Naive thymus-derived CD4-positive, alpha-beta T cell (primary cell): Measurements from ENCODE around the gene TCF7L2. TPM values are rescaled to one million over a fixed set of nuclear protein-coding genes. Genes with fewer than 3 reads are reported as not detected.

Experiments
- ATAC-seq: fragments of 150-1000 bp; cut with Tn5 transposase; 2 replicates; pipeline ENCODE4 v1.10.0; 2021; ENCODE audit warnings: mild to moderate bottlenecking, moderate library complexity
- CTCF ChIA-PET: fragments of 350-600 bp; sonication (Branson Sonifier 250); formaldehyde crosslinking; loops from one replicate; lab custom pipeline; 2021; ENCODE audit warnings: antibody characterized with exemption; lab: Charles Lee
- POLR2A ChIA-PET: fragments of 350-600 bp; sonication (Branson Sonifier 250); formaldehyde crosslinking; loops from one replicate; lab custom pipeline; 2021; ENCODE audit warnings: antibody characterized with exemption, inconsistent platforms; lab: Charles Lee
- DNase-seq, 9 donors: peaks; one replicate each; pipeline versions ENCODE4 v3.0.0 to v3.0.0-alpha.2; 2020 to 2022; ENCODE audit warnings: mixed read lengths in 1 of 9
- H3K27ac ChIP-seq: one replicate; pipeline ENCODE4 v1.7.0; 2013; ENCODE audit warnings: mild to moderate bottlenecking, low read depth, low read length, moderate library complexity
- H3K27me3 ChIP-seq, 2 donors: one replicate each; pipeline ENCODE4 v1.7.0; 2013; ENCODE audit warnings: low read length in 2 of 2, mild to moderate bottlenecking in 2 of 2, moderate library complexity in 2 of 2; ENCODE audit not compliant: control insufficient read depth in 2 of 2, insufficient read depth in 2 of 2
- H3K36me3 ChIP-seq, 3 experiments: 1 replicate in 2 of 3; 2 replicates in 1 of 3; pipeline ENCODE4 v1.7.0; 2013; ENCODE audit warnings: low read length in 3 of 3, mild to moderate bottlenecking in 3 of 3, moderate library complexity in 1 of 3; ENCODE audit not compliant: insufficient read depth in 3 of 3, control insufficient read depth in 2 of 3
- H3K4me1 ChIP-seq, 2 donors: one replicate each; pipeline ENCODE4 v1.7.0; 2013; ENCODE audit warnings: low read length in 2 of 2, mild to moderate bottlenecking in 2 of 2, moderate library complexity in 1 of 2; ENCODE audit not compliant: control insufficient read depth in 2 of 2, insufficient read depth in 2 of 2
- H3K4me3 ChIP-seq: 2 replicates; pipeline ENCODE4 v1.7.0; 2013; ENCODE audit warnings: mild to moderate bottlenecking, low read length
- H3K9me3 ChIP-seq, 3 experiments: 1 replicate in 2 of 3; 2 replicates in 1 of 3; pipeline ENCODE4 v1.7.0; 2013; ENCODE audit warnings: low read length in 3 of 3; ENCODE audit not compliant: control insufficient read depth in 2 of 3
- H3K27ac Mint-ChIP-seq, 9 donors: one replicate each; pipeline ENCODE4 v1.8.0; 2020 to 2022; ENCODE audit warnings: mixed read lengths in 9 of 9, mild to moderate bottlenecking in 8 of 9, moderate library complexity in 5 of 9, inconsistent platforms in 2 of 9
- H3K27me3 Mint-ChIP-seq, 5 donors: one replicate each; pipeline ENCODE4 v1.8.0; 2021 to 2022; ENCODE audit warnings: mixed read lengths in 5 of 5, mild to moderate bottlenecking in 1 of 5
- H3K36me3 Mint-ChIP-seq, 5 donors: one replicate each; pipeline ENCODE4 v1.8.0; 2020 to 2022; ENCODE audit warnings: mixed read lengths in 5 of 5, mild to moderate bottlenecking in 3 of 5, inconsistent platforms in 1 of 5
- H3K4me1 Mint-ChIP-seq, 7 donors: one replicate each; pipeline ENCODE4 v1.8.0; 2020 to 2022; ENCODE audit warnings: mixed read lengths in 7 of 7, mild to moderate bottlenecking in 3 of 7, inconsistent platforms in 1 of 7
- H3K4me3 Mint-ChIP-seq, 10 donors: one replicate each; pipeline ENCODE4 v1.8.0; 2020 to 2022; ENCODE audit warnings: mild to moderate bottlenecking in 10 of 10, mixed read lengths in 10 of 10, moderate library complexity in 6 of 10, inconsistent platforms in 2 of 10
- H3K9me3 Mint-ChIP-seq, 11 donors: one replicate each; pipeline ENCODE4 v1.8.0; 2020 to 2022; ENCODE audit warnings: mixed read lengths in 11 of 11, mild to moderate bottlenecking in 4 of 11, inconsistent platforms in 1 of 11, moderate library complexity in 1 of 11
- intact Hi-C, 2 donors: fragments of 100-400 bp; cut with micrococcal nuclease; formaldehyde crosslinking; loops; one replicate each; pipeline ENCODE4 v1.15.1; 2023
- polyA plus RNA-seq, 2 donors: library from polyadenylated mRNA; unstranded; fragments of 300-500 nt; fragmentation: Illumina TruSeq; gene quantifications; one replicate each; pipeline ENCODE4 v1.2.3, GENCODE V29; 2021
- total RNA-seq, 6 experiments: library from RNA in 5 of 6; stranded (reverse) in 5 of 6; gene quantifications; 1 replicate in 5 of 6; 2 replicates in 1 of 6; pipeline ENCODE4 v1.2.3 and lab custom pipeline; 2021 to 2026

The TCF7L2 gene
- total and polyA plus RNA-seq, 7 experiments from 2014 or later, result 0.39 to 31.4 (median 3.1) TPM

GRCh38 chr10:113179966-113180365 is 229.9 kb downstream of the TCF7L2 start:
- intact Hi-C loops, result no loop called here
- H3K36me3 Mint-ChIP-seq, result no peaks in the 10 kb centered on the region
- no peaks in the 10 kb centered on the region for H3K9me3 Mint-ChIP-seq
- no peaks in the 10 kb centered on the region for H3K36me3 ChIP-seq
- ChIA-PET POLR2A (no interaction called here), CTCF (no interaction called here)
- H3K4me3 Mint-ChIP-seq, result no peak overlapping the region
- H3K4me3 ChIP-seq, result no peak overlapping the region
- H3K27ac ChIP-seq, result no peak overlapping the region
- H3K4me1 Mint-ChIP-seq, result peaks cover 0 to 2% (median 0%) of the 10 kb centered on the region in 7 donors
- H3K4me1 ChIP-seq, result no peaks in the 10 kb centered on the region
- ATAC-seq (no peak), DNase-seq (no peak)
- no peaks in the 10 kb centered on the region for H3K27me3 Mint-ChIP-seq
- H3K9me3 ChIP-seq, result no peaks in the 10 kb centered on the region
- H3K27me3 ChIP-seq, result no peaks in the 10 kb centered on the region
- H3K27ac Mint-ChIP-seq, result no peak overlapping the region

- intact Hi-C loops, result no loop called here
- Mint-ChIP-seq H3K27me3 (no peaks in the 10 kb centered on the region), H3K4me1 (peaks cover 0 to 2% (median 0%) of the 10 kb centered on the region in 7 donors), H3K9me3 (no peaks in the 10 kb centered on the region), H3K36me3 (no peaks in the 10 kb centered on the region), H3K4me3 (no peak overlapping the region), H3K27ac (no peak overlapping the region)
- H3K36me3 ChIP-seq, result no peaks in the 10 kb centered on the region
- no peaks in the 10 kb centered on the region for H3K9me3 ChIP-seq
- H3K4me1 ChIP-seq, result no peaks in the 10 kb centered on the region
- H3K27me3 ChIP-seq, result no peaks in the 10 kb centered on the region
- POLR2A ChIA-PET, result no interaction called here
- H3K27ac ChIP-seq, result no peak overlapping the region
- no peak overlapping the region for H3K4me3 ChIP-seq
- CTCF ChIA-PET, result no interaction called here
- peak; percentile 55 for ATAC-seq
- no peak for DNase-seq
Measured at GRCh38 chr10:113180401-113181154, 230.5 kb downstream of the TCF7L2 start.

GRCh38 chr10:113182154-113182553 is 232.1 kb downstream of the TCF7L2 start:
- Histone ChIP-seq H3K4me1 (no peaks in the 10 kb centered on the region), H3K36me3 (no peaks in the 10 kb centered on the region), H3K27ac (no peak overlapping the region), H3K27me3 (no peaks in the 10 kb centered on the region), H3K9me3 (no peaks in the 10 kb centered on the region), H3K4me3 (no peak overlapping the region)
- Mint-ChIP-seq H3K9me3 (no peaks in the 10 kb centered on the region), H3K27me3 (no peaks in the 10 kb centered on the region), H3K4me1 (peaks cover 0 to 2% (median 0%) of the 10 kb centered on the region in 7 donors), H3K4me3 (no peak overlapping the region), H3K27ac (no peak overlapping the region), H3K36me3 (no peaks in the 10 kb centered on the region)
- ChIA-PET POLR2A (no interaction called here), CTCF (no interaction called here)
- DNase-seq (no peak), ATAC-seq (no peak)
- intact Hi-C loops, result no loop called here

- no peak overlapping the region for H3K4me3 Mint-ChIP-seq
- H3K27ac ChIP-seq, result no peak overlapping the region
- H3K27ac Mint-ChIP-seq, result no peak overlapping the region
- no peak overlapping the region for H3K4me3 ChIP-seq
- DNase-seq, result no peak
- H3K36me3 ChIP-seq, result no peaks in the 10 kb centered on the region
- no peaks in the 10 kb centered on the region for H3K27me3 ChIP-seq
- H3K4me1 Mint-ChIP-seq, result peaks cover 0 to 2% (median 0%) of the 10 kb centered on the region in 7 donors
- H3K9me3 ChIP-seq, result no peaks in the 10 kb centered on the region
- intact Hi-C loops, result no loop called here
- H3K9me3 Mint-ChIP-seq, result no peaks in the 10 kb centered on the region
- POLR2A ChIA-PET, result no interaction called here
- H3K4me1 ChIP-seq, result no peaks in the 10 kb centered on the region
- no peak for ATAC-seq
- peaks cover 0 to 5% (median 0%) of the 10 kb centered on the region in 5 donors for H3K27me3 Mint-ChIP-seq
- no peaks in the 10 kb centered on the region for H3K36me3 Mint-ChIP-seq
- CTCF ChIA-PET, result no interaction called here
Measured at GRCh38 chr10:113183573-113183972, 233.5 kb downstream of the TCF7L2 start.

- CTCF ChIA-PET, result no interaction called here
Measured at GRCh38 chr10:113187063-113187777, 237.2 kb downstream of the TCF7L2 start.

GRCh38 chr10:113199459-113199858 is 249.4 kb downstream of the TCF7L2 start:
- Histone ChIP-seq H3K9me3 (no peaks in the 10 kb centered on the region), H3K27ac (no peak overlapping the region), H3K27me3 (no peaks in the 10 kb centered on the region), H3K36me3 (no peaks in the 10 kb centered on the region), H3K4me3 (no peak overlapping the region), H3K4me1 (no peaks in the 10 kb centered on the region)
- Mint-ChIP-seq H3K4me1 (no peaks in the 10 kb centered on the region), H3K36me3 (peaks cover 0 to 7% (median 4%) of the 10 kb centered on the region in 5 donors), H3K27me3 (peaks cover 6 to 17% (median 11%) of the 10 kb centered on the region in 5 donors), H3K27ac (no peak overlapping the region), H3K9me3 (peaks cover 0 to 41% (median 14%) of the 10 kb centered on the region in 11 donors), H3K4me3 (no peak overlapping the region)
- POLR2A ChIA-PET, result no interaction called here
- CTCF ChIA-PET, result no interaction called here
- DNase-seq (no peak), ATAC-seq (no peak)
- intact Hi-C loops, result no loop called here

More at GRCh38 chr10:113187063-113187777, 237.2 kb downstream of the TCF7L2 start:
- intact Hi-C loops, result no loop called here
- Histone ChIP-seq H3K4me1 (no peaks in the 10 kb centered on the region), H3K9me3 (no peaks in the 10 kb centered on the region), H3K4me3 (no peak overlapping the region), H3K27me3 (no peaks in the 10 kb centered on the region), H3K27ac (no peak overlapping the region), H3K36me3 (no peaks in the 10 kb centered on the region)
- no peaks in the 10 kb centered on the region for H3K4me1 Mint-ChIP-seq
- no peak overlapping the region for H3K27ac Mint-ChIP-seq
- peaks cover 0 to 3% (median 0%) of the 10 kb centered on the region in 11 donors for H3K9me3 Mint-ChIP-seq
- ATAC-seq, result no peak
- POLR2A ChIA-PET, result no interaction called here
- peaks cover 0 to 7% (median 4%) of the 10 kb centered on the region in 5 donors for H3K27me3 Mint-ChIP-seq
- no peak overlapping the region for H3K4me3 Mint-ChIP-seq
- DNase-seq, result no peak
- H3K36me3 Mint-ChIP-seq, result peaks cover 0 to 3% (median 0%) of the 10 kb centered on the region in 5 donors
